NCI-H748 (cell line): Measurements from ENCODE around the gene KHDC4.

ENCODE experiments used
- DNase-seq: peaks from one replicate; lab custom pipeline; 2025; ENCODE audit not compliant: unreplicated experiment; lab: John Stamatoyannopoulos, UW

Gene KHDC4

DNA sequence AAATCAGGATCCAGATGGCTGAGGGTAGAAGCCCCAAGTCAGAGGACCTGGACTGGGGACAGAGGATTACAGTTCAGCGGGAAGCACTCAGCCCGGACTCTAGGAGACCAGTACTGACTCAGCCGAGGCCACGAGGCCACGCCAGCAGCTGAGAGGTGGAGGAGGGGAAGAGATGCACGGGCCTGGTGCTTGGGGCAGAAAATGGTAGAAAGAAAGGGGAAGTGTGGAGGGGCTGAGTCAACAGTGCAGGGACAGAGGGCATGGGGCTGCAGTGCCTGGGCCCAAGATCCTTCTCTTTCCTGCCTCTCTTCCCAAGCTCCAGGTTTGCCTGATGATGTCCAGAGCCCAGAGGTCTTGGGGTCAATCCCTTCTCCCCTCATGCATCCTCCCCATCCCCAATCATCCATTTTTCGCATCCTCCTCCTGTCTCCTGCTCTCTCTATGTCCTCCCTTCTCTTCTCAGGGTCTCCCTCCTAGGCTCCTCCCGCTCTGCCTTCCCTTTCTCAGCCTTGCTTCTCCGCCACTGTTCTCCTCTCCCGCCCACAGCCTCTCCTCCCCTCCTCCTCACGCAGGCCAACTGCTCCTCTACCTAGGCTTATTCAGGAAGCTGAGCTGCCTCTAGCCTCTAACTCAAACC is 36.4 kb upstream of the KHDC4 start:
- DNase-seq, result no peak

GRCh38 chr1:155969377-155969791 is 35.2 kb upstream of the KHDC4 start:
- DNase-seq, result no peak

- no peak for DNase-seq
Measured at GRCh38 chr1:155968670-155969069, 34.5 kb upstream of the KHDC4 start.

DNA sequence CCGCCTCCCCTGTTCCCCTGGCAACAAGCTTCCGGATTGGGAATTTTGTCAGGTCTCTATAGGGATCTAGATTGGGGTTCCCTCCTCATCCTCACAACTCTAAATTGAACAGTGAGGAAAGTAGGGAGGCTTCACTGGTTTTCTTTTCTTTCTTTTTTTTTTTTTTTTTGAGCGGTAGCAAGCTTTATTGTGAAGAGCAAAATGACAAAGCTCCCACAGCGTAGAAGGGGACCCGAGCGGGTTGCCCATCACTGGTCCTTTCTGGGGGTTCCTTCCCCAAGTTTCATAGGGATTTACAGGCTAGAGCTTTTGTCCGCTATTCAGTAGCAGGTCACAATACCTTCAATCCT is 33.8 kb upstream of the KHDC4 start:
- DNase-seq, result no peak

DNA sequence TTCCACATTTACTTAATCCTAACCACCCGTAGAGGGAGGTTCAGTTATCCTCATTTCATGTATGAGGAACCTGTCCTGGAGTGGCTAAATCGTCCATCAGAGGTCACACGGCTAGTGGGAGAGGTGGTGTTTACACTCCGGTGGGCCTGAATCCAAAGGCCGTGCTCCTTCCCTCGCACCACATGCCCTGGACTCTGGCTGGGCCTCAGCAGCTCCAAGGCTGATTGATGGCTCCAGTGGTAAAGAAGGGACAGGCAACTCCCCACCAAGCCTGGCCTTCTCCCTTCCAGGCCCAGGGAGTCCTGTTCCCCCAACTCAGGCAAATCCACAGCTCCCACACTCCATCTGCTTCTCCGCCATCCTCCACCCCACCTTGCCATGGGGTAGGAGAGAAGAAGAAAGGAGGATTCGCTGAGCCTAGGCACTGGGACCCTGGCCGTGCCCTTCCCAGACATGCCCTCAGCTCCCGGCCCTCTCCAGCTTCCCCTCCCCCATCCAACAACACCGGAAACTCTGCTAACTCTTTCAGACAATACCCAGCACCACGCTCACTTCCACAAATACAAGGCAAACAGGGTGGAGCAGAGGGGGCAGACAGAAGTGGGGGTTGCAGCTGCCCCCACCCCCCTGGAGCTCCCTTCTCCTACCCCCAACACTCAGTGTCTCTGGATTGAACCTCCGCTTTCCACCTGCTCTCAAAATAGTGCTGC is 33.3 kb upstream of the KHDC4 start:
- no peak for DNase-seq

DNA sequence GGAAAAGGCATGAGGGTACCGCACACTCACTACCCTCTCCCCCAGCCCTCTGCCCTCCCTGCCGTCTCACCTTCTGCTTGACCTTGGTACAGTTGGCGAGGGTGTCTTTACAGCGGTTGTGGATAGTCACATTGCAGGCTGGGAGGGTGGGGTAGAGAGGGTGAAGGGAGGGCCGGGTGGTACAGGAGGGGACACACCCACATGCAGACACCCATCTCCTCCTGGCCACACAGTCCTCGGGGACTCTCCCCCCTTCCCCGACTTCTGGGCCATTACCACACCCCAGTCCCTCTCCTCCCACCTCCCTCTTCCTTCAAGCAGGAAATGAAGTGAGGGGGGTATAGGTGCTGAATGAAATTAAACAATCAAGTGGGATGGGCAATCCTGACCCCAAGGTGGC is 32.5 kb upstream of the KHDC4 start:
- DNase-seq, result no peak

- no peak for DNase-seq
Measured at GRCh38 chr1:155966135-155966534, 31.9 kb upstream of the KHDC4 start.

- no peak for DNase-seq
Measured at GRCh38 chr1:155964193-155964592, 30.0 kb upstream of the KHDC4 start.

GRCh38 chr1:155962599-155963211 is 28.5 kb upstream of the KHDC4 start:
- DNase-seq, result no peak

DNA sequence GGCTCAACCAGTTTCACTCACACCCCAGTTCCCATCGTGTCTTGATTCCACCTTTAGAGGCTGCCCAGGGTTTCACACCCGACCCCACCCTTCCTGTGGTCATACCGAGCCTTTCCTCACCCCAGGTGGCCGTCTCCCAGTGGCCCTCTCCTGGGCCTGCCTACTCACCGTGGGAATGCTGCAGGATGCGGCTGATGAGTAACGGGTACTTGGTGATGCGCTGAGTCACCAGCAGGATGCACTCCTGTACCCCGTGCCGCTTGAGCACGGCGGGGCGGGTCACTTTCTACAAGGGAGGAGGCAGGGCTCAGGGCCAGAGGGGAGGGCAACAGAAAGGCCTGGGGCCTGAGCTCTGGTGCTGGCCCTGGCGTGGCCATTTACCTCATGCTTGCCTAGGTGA is 27.7 kb upstream of the KHDC4 start:
- DNase-seq, result no peak

DNA sequence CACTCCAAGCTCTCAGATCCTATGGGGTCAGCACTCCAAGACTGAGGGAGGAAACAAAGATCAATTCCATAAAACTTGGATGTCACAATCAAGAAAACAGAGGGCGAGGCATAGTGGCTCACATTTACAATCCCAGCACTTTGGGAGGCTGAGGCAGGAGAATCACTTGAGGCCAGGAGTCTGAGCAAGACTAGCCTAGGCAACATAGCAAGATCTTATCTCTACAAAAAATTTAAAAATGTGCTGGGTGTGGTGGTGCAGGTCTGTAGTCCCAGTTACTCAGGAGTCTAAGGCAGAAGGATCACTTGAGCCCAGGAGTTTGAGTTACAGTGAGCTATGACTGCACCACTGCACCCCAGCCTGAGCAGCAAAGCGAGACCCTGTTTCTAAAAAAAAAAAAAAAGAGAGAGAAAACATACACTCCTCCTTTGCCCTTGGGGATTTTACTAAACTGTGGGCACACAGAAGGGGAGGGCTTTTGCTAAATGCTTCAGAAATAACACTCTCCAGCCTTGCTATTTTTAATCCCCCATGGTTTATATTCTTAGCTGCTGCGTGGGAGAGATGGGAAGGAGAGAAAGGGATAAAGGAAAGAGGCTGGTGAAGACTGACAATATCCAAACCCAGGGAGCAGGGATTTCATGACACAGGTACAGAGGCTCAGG is 26.0 kb upstream of the KHDC4 start:
- no peak for DNase-seq

DNA sequence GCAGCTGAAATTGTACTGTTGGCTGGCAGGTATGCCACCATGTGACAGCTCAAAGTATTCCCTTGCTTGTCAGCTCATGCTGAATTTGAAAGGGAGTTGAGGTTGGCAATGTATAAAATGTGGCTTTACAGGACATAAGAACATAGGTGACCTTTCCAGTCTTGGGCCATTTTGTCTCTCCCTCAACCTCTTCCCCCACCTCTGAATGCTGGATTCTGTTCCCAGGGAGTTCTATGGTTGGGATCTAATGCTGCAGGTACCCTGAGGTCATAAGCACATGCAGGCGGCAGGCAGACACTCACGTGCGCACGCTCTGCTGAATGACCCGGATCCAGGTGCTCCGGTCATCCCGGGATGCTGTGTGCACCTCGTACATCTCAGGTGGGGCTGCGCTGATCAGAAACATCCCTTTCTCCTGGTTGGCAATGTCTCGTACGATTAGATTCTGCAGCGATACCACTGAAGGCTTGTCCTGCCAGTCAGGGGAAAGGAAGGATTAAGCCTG is 23.2 kb upstream of the KHDC4 start:
- no peak for DNase-seq

DNA sequence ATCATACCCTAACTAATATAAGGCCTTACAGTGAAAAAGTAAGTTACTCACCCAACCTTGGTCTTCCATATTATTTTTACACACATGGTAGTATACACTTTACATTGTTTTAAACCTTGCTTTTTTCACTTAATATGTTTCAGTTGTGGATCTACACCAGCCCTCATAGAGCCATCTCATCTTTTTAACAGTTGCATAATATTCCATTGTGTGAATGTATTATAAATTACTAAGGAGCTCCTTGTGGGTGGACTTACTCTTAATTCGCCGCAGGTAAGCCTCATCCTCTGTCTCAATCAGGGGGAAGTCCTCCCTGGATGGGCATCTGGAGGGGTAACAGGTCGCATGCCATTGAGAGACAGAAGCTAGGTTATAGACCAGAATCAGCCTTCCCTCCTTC is 20.4 kb upstream of the KHDC4 start:
- DNase-seq, result no peak

DNA sequence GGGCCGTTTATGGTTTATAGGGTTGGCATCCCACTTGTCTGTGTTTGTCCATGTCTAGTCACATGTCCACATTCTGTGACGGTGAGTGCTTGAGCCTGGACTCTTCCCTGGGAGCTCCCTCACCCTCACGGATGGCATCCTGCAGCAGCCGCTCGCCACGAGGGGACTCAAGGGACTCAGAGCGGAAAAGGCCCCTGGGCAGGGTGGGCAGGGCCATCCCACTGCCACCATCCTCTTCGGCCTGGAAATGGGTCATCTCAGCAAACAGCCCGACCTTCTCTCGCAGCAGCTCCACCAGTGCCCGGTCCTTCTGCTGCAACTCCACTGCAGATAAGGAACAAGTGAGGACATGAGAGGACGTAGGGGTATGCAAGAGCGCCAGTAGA is 18.3 kb upstream of the KHDC4 start:
- no peak for DNase-seq

GRCh38 chr1:155951753-155952504 is 17.7 kb upstream of the KHDC4 start:
- no peak for DNase-seq

DNA sequence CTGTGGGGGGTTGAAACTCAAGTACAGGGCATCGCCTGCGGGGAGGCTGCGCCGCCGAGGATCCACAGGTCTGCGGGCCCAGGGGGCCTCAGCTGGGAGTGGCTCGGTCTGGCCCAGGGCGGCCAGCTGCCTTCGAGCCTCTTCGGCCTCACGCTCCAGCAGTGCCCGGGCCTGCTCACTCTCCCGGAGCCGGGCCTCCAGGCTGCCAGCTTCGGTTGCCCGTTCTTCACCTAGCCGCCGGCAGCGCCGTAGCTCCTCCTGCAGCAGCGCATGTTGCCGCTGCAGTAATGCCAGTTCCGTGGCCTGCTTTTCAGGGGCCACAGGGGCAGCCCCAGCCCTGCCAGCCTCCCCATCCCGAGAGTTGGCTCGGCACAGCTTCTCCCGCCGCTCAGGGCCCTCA is 16.6 kb upstream of the KHDC4 start:
- DNase-seq, result no peak

GRCh38 chr1:155947741-155948140 is 13.5 kb upstream of the KHDC4 start:
- DNase-seq, result no peak

GRCh38 chr1:155947292-155947691 is 13.1 kb upstream of the KHDC4 start:
- DNase-seq, result no peak

DNA sequence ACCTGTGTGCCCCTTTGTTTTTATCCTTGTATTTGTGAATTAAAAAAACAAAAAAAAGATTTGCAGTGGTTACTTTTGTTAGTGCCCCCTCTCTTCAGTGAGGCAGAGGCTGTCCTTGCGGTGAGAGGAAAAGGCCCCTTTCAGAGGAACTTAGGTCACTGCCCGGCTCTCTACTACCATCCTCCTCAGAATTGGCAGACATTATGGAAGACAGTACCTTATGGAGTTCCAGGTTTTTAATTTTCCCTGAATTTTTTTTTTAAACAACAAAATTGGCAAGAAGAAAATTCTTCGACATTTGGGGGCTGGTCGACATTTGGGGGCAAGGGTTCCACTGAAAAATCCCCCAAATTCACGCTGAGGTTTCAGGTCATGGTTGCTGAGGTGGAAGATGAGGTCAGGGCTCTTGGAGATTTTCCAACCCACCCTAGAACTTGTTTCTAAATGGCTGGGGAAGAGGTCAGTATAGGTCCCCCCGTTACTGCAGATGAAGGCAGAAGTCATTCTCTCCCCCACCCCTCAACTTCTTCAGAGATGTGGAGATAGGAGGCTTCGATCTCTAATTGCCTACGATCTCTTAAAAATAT is 12.5 kb upstream of the KHDC4 start:
- no peak for DNase-seq

DNA sequence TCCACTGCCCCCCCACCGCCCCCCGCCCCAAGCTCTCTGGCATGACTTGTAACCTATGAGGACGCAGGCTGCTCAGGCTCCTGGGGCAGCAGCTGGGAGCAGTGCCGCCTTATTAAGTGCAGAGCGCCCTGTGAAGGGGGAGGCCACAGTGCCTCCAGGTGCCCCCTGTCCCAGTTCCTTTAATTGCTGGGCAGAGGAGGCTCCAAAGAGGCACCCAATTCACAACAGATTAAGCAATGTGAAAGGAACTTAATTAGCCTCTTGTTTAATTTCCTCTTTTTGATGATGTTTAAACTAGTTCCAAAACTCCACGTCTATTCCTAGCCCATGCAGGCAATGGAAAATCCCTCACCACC is 10.2 kb upstream of the KHDC4 start:
- no peak for DNase-seq

DNA sequence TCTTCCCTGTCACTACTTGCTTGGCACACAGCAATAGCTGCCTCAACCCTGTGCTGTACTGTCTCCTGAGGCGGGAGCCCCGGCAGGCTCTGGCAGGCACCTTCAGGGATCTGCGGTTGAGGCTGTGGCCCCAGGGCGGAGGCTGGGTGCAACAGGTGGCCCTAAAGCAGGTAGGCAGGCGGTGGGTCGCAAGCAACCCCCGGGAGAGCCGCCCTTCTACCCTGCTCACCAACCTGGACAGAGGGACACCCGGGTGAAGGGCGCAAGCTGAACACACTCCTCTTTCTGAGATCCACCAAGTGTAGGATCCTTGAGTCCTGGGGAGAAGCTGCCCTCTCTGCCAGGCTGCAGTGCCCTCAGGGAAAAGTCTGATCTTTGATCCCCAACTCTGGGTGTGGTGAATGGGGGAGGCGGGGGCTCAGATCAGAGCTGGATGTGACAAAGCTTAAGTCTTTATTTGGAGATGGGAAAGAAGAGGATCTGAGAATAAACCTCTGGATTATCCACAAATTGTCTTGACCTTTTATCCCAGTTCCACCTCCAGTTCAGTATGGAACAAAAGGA is 8.4 kb upstream of the KHDC4 start:
- no peak for DNase-seq
